Effector memory CD8-positive, alpha-beta T cell (primary cell): ENCODE measurements around the gene LDLRAD4.
"Not testable (repeated sequence)": the region's sequence is repeated elsewhere in the genome, so short reads cannot be mapped to it uniquely, and the experiment has no call there.

ENCODE experiments used
- ATAC-seq: fragments of 150-1000 bp; cut with Tn5 transposase; replicated peaks from 2 replicates; pipeline ENCODE4 v1.10.0; 2021; ENCODE audit warnings: mild to moderate bottlenecking, moderate library complexity
- DNase-seq, 3 experiments: peaks; one replicate each; pipeline ENCODE4 v3.0.0; 2021
- H3K27ac Mint-ChIP-seq, 2 donors: one replicate each; pipeline ENCODE4 v1.8.0; 2022; ENCODE audit warnings: mild to moderate bottlenecking in 2 of 2, mixed read lengths in 2 of 2, moderate library complexity in 2 of 2
- H3K27me3 Mint-ChIP-seq, 2 donors: one replicate each; pipeline ENCODE4 v1.8.0; 2022; ENCODE audit warnings: mixed read lengths in 2 of 2
- H3K36me3 Mint-ChIP-seq: one replicate; pipeline ENCODE4 v1.8.0; 2022; ENCODE audit warnings: mild to moderate bottlenecking, moderate library complexity, mixed read lengths; ENCODE audit not compliant: insufficient read depth
- H3K4me1 Mint-ChIP-seq, 2 donors: one replicate each; pipeline ENCODE4 v1.8.0; 2022; ENCODE audit warnings: low read depth in 2 of 2, mixed read lengths in 2 of 2
- H3K4me3 Mint-ChIP-seq, 2 donors: one replicate each; pipeline ENCODE4 v1.8.0; 2022; ENCODE audit warnings: mild to moderate bottlenecking in 2 of 2, mixed read lengths in 2 of 2, moderate library complexity in 2 of 2
- H3K9me3 Mint-ChIP-seq, 2 donors: one replicate each; pipeline ENCODE4 v1.8.0; 2022; ENCODE audit warnings: mixed read lengths in 2 of 2

The LDLRAD4 gene

DNA sequence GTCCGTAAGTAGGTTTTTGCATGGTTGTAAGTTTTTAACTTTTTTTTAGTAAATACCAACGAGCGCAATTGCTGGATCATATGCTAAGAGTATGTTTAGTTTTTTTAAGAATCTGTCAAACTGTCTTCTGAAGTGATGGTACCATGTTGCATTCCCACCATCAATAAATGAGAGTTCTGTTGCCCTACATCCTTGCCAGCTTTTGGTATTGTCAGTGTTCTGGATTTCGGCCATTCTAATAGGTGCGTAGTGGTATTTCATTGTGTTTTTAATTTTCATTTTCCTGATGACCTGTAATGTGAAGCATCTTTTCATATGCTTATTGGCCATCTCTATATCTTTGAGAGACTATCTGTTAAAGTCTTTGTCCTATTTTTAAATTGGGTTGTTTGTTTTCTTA is 114.3 kb downstream of the LDLRAD4 start:
- Mint-ChIP-seq H3K4me1 (no peaks in the 10 kb centered on the region), H3K27ac (no peak overlapping the region), H3K4me3 (no peak overlapping the region), H3K27me3 (peaks cover 23 to 24% of the 10 kb centered on the region in 2 donors), H3K9me3 (no peaks in the 10 kb centered on the region), H3K36me3 (no peaks in the 10 kb centered on the region)
- no peak for DNase-seq
- no peak for ATAC-seq

DNA sequence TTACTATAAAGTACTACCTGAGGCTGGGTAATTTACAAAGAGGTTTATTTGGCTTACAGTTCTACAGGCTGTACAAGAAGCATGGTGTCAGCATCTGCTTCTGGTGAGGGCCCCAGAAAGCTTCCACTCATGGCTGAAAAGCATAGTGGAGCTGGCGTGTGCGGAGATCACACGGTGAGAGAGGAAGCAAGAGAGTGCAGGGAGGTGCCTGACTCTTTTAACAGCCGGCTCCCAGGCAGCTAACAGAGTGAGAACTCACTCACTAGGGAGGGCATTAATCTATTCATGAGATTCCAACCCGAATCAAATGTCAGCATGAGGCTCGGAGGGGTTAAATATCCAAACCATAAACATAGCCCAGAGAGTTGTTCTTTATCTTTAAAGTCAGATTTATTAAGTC is 117.3 kb downstream of the LDLRAD4 start:
- Mint-ChIP-seq H3K36me3 (no peaks in the 10 kb centered on the region), H3K27ac (no peak overlapping the region), H3K4me1 (no peaks in the 10 kb centered on the region), H3K4me3 (no peak overlapping the region), H3K27me3 (peaks cover 34 to 38% of the 10 kb centered on the region in 2 donors), H3K9me3 (no peaks in the 10 kb centered on the region)
- DNase-seq (no peak), ATAC-seq (no peak)

DNA sequence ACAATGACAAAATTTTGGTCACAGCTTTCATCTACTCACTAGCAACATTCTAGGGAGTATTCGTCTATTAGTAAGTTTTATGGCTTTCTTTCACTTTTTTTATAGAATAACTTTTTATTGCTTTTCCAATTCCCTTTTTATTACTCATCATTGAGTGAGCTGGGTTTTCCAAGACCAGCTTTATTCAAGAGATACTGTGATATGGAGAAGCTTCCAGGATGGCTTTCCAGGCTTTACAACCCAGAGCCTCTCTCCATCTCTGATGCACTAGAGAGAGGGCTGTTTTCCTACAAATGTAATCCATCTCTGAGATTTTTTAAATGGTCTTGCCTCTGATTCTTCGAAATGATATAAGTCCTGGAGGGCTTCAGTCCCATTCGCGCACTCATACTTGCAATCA is 118.3 kb downstream of the LDLRAD4 start:
- ATAC-seq (no peak), DNase-seq (no peak)
- no peak overlapping the region for H3K4me3 Mint-ChIP-seq
- peaks cover 34 to 38% of the 10 kb centered on the region in 2 donors for H3K27me3 Mint-ChIP-seq
- no peak overlapping the region for H3K27ac Mint-ChIP-seq
- H3K9me3 Mint-ChIP-seq: no peaks in the 10 kb centered on the region
- H3K4me1 Mint-ChIP-seq: no peaks in the 10 kb centered on the region
- H3K36me3 Mint-ChIP-seq: no peaks in the 10 kb centered on the region

DNA sequence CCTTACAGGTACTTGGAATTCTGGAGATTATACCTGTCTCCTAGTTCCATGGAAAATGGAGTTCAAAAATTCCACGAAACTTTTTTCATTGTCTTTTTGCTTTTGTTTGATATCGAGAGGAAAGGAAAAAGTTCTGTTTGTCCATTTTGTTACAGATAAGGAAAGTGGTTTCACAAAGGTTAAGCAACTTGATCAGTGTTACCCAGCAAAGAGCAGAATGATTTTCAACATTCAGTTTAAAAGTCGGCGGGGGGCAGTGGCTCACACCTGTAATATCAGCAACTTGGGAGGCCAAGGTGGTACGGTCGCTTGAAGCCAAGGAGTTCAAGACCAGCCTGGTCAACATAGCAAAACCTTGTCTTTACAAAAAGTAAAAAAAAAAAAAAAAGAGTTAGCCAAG is 118.8 kb downstream of the LDLRAD4 start:
- DNase-seq: no peak
- H3K4me3 Mint-ChIP-seq: no peak overlapping the region
- no peaks in the 10 kb centered on the region for H3K36me3 Mint-ChIP-seq
- no peaks in the 10 kb centered on the region for H3K9me3 Mint-ChIP-seq
- no peak overlapping the region for H3K27ac Mint-ChIP-seq
- peaks cover 31 to 38% of the 10 kb centered on the region in 2 donors for H3K27me3 Mint-ChIP-seq
- no peak for ATAC-seq
- no peaks in the 10 kb centered on the region for H3K4me1 Mint-ChIP-seq

DNA sequence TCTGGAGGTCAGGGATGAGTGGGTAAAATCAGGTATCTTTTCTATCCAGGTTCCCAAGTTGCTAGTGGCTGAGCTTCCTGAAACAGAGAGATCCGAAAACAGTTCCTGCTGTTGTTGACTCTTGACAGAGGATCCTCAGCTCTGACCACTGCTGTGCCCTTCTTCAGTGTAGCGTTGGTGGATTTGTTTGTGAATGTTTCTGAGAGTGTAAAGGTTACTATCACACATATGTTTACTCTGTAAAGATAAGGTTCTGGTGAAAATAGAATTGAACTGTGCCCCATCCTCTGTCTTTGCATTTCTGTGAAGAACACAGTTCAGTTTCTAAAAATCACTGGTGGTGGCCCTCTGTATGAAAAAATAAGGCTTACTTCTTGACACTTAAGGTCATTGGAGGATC is 119.8 kb downstream of the LDLRAD4 start:
- ATAC-seq: no peak
- no peak overlapping the region for H3K4me3 Mint-ChIP-seq

DNA sequence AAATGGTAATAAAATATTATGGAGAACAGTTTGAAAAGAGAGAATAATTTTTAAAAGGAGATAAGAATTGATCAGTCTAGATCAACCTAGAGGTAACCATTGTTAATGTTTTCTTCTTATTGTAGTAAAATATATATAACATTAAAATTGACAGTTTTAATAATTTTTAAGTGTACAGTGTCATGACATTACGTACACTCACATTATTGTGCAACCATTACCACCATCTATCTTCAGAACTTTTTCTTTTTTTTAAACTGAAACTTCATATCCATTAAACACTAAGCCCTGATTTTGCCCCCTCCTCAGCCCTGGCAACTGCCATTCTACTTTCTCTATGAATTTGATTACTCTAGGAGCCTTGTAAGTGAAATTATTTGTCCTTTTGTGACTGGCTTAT is 121.1 kb downstream of the LDLRAD4 start:
- H3K4me1 Mint-ChIP-seq: no peaks in the 10 kb centered on the region
- no peak for ATAC-seq

More for the DNA sequence above, 119.8 kb downstream of the LDLRAD4 start:
- Mint-ChIP-seq H3K9me3 (no peaks in the 10 kb centered on the region), H3K27me3 (peaks cover 26 to 38% of the 10 kb centered on the region in 2 donors), H3K27ac (no peak overlapping the region), H3K36me3 (no peaks in the 10 kb centered on the region), H3K4me1 (no peaks in the 10 kb centered on the region)
- no peak for DNase-seq

GRCh38 chr18:13346449-13346848 is 127.9 kb downstream of the LDLRAD4 start:
- H3K27ac Mint-ChIP-seq, ATAC-seq, H3K4me1 Mint-ChIP-seq: not testable (repeated sequence)

More for the DNA sequence above, 121.1 kb downstream of the LDLRAD4 start:
- DNase-seq: no peak
- Mint-ChIP-seq H3K36me3 (no peaks in the 10 kb centered on the region), H3K4me3 (no peak overlapping the region), H3K27me3 (peaks cover 25 to 33% of the 10 kb centered on the region in 2 donors), H3K9me3 (peaks cover 0 to 2% of the 10 kb centered on the region in 2 donors), H3K27ac (no peak overlapping the region)

DNA sequence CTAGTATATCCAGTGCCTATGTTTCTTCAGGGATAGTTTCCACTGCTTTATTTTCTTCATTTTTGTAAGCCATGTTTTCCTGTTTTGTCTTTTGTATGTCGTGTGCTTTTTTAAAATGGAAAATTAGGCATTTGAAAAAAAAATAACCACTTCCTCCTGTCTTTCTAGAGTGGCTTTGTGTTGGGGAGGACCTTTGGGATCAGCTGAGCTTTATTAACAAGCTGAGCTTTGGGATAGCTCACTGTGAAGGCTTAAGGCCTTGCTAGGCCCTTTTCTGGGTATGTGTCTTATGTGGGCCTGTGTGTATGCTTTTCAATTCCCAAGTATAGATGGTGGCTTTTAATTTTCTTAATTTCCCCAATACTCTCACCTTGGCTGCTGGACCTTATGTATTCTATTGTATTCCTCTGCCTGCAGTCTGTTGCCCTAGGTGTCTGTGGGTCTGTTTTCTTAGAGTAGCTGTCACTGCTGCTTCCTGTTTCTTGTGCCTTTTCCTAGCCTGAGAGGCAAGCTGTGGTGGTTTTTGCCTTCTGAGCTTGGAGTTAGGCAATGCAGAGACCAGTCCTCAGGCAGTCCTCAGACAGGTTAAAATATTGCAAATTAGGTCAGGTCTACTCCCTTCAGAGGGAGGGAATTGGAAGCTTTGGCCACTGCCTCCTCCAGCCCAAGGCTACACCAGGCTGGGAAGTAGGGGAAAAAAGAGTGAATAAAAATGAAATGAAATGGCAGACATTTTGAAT is 134.7 kb downstream of the LDLRAD4 start:
- Mint-ChIP-seq H3K36me3 (no peaks in the 10 kb centered on the region), H3K9me3 (peaks cover 0 to 3% of the 10 kb centered on the region in 2 donors), H3K27me3 (peaks cover 9 to 26% of the 10 kb centered on the region in 2 donors), H3K4me1 (peaks cover 0 to 3% of the 10 kb centered on the region in 2 donors), H3K4me3 (no peak overlapping the region), H3K27ac (no peak overlapping the region)
- no peak for DNase-seq
- ATAC-seq: no peak

More at GRCh38 chr18:13346449-13346848, 127.9 kb downstream of the LDLRAD4 start:
- H3K36me3 Mint-ChIP-seq, DNase-seq, H3K9me3 Mint-ChIP-seq, H3K4me3 Mint-ChIP-seq: not testable (repeated sequence)
- H3K27me3 Mint-ChIP-seq: peaks cover 13 to 48% of the 10 kb centered on the region in 2 donors

DNA sequence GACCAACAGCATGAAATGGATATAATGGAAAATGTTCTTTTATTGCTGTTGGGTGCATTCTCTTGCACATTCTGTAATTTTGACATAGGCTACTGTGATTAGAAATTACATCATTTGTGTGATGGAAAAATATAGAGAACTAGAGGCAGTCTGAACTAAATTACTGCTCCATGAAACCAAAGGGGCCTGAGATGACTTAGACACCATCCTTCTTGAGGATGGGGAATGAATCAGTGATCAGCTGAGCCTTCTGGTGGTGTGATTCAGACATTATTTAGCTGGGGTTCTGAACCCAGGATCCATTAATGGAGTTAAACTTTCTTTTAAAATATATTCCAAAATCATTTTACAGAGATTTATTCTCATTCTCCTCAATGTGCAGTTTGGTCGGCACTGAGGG is 135.8 kb downstream of the LDLRAD4 start:
- ATAC-seq: no peak
- Mint-ChIP-seq H3K9me3 (peaks cover 0 to 3% of the 10 kb centered on the region in 2 donors), H3K36me3 (no peaks in the 10 kb centered on the region), H3K4me1 (peaks cover 0 to 3% of the 10 kb centered on the region in 2 donors), H3K4me3 (no peak overlapping the region), H3K27me3 (peaks cover 9 to 24% of the 10 kb centered on the region in 2 donors), H3K27ac (no peak overlapping the region)
- DNase-seq: no peak

- Mint-ChIP-seq H3K9me3 (no peaks in the 10 kb centered on the region), H3K4me3 (no peak overlapping the region), H3K36me3 (no peaks in the 10 kb centered on the region), H3K4me1 (peaks cover 0 to 3% of the 10 kb centered on the region in 2 donors), H3K27ac (no peak overlapping the region), H3K27me3 (peaks cover 7 to 8% of the 10 kb centered on the region in 2 donors)
- ATAC-seq: no peak
- no peak for DNase-seq
Observed at GRCh38 chr18:13356032-13356431, 137.5 kb downstream of the LDLRAD4 start.

DNA sequence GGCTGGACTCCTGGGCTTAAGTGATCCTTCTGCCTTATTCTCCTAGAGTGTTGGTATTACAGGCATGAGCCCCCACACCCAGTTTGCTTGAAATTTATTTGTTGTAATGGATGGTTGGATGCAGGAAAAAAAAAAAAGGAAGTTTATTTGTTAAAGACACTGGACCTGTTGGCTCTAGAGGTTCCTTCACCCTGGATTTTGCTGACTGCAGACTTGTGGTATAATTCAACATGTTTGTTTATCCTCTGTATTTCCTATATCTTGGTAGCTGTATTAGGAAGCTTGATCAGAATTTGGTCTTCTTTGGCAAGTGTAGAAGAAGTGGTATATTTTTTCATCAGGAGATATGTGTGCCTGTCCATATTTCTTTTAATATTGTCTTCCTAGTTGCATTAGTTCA is 138.7 kb downstream of the LDLRAD4 start:
- no peak for ATAC-seq
- H3K36me3 Mint-ChIP-seq: no peaks in the 10 kb centered on the region

GRCh38 chr18:13359210-13359609 is 140.7 kb downstream of the LDLRAD4 start:
- Mint-ChIP-seq H3K27ac (no peak overlapping the region), H3K4me3 (no peak overlapping the region), H3K9me3 (no peaks in the 10 kb centered on the region), H3K4me1 (no peaks in the 10 kb centered on the region), H3K27me3 (peaks cover 8 to 13% of the 10 kb centered on the region in 2 donors), H3K36me3 (no peaks in the 10 kb centered on the region)
- no peak for DNase-seq
- ATAC-seq: no peak

More for the DNA sequence above, 138.7 kb downstream of the LDLRAD4 start:
- H3K27me3 Mint-ChIP-seq: peaks cover under 1 to 5% of the 10 kb centered on the region in 2 donors
- DNase-seq: no peak
- H3K9me3 Mint-ChIP-seq: no peaks in the 10 kb centered on the region
- H3K4me1 Mint-ChIP-seq: peaks cover 0 to 3% of the 10 kb centered on the region in 2 donors
- H3K4me3 Mint-ChIP-seq: no peak overlapping the region
- H3K27ac Mint-ChIP-seq: no peak overlapping the region

GRCh38 chr18:13361431-13361830 is 142.9 kb downstream of the LDLRAD4 start:
- Mint-ChIP-seq H3K36me3 (no peaks in the 10 kb centered on the region), H3K4me1 (no peaks in the 10 kb centered on the region), H3K27ac (no peak overlapping the region), H3K4me3 (no peak overlapping the region), H3K27me3 (peaks cover 8 to 13% of the 10 kb centered on the region in 2 donors), H3K9me3 (no peaks in the 10 kb centered on the region)
- ATAC-seq (no peak), DNase-seq (no peak)

GRCh38 chr18:13362051-13362450 is 143.5 kb downstream of the LDLRAD4 start:
- Mint-ChIP-seq H3K4me3 (no peak overlapping the region), H3K4me1 (peaks cover 0 to 2% of the 10 kb centered on the region in 2 donors), H3K9me3 (no peaks in the 10 kb centered on the region), H3K27ac (no peak overlapping the region), H3K27me3 (peaks cover 11 to 17% of the 10 kb centered on the region in 2 donors), H3K36me3 (no peaks in the 10 kb centered on the region)
- ATAC-seq (no peak), DNase-seq (no peak)
